ENCODE data around the gene NETO2.

GRCh38 chr16:47055136-47055885 is 88.4 kb downstream of the NETO2 start:
- TF ChIP-seq SPI1 (IDR thresholded peaks at IDR 0.05; ENCODE audit: borderline replicate concordance, low read depth, low read length): no peak
- no peak for TF ChIP-seq TCF7 (IDR thresholded peaks at IDR 0.05; ENCODE audit: borderline replicate concordance)
- no peak for TF ChIP-seq CBX5 (IDR thresholded peaks at IDR 0.05; ENCODE audit: borderline replicate concordance, low read depth)
- TF ChIP-seq KAT8 (IDR thresholded peaks at IDR 0.05; ENCODE audit: low read depth): no peak
- no peak for TF ChIP-seq ZNF512 (tag; IDR thresholded peaks at IDR 0.05)
- no peak for TF ChIP-seq ATF1 (CRISPR knock-in tag; IDR thresholded peaks at IDR 0.05)
- no peak for TF ChIP-seq ATF1 (tag; IDR thresholded peaks at IDR 0.05)
- TF ChIP-seq PHB2 (IDR thresholded peaks at IDR 0.05; ENCODE audit: low read depth): no peak
- TF ChIP-seq ZNF780A (CRISPR knock-in tag; IDR thresholded peaks at IDR 0.05): no peak
